ENCODE results near the gene FASTKD2.

The FASTKD2 gene

DNA sequence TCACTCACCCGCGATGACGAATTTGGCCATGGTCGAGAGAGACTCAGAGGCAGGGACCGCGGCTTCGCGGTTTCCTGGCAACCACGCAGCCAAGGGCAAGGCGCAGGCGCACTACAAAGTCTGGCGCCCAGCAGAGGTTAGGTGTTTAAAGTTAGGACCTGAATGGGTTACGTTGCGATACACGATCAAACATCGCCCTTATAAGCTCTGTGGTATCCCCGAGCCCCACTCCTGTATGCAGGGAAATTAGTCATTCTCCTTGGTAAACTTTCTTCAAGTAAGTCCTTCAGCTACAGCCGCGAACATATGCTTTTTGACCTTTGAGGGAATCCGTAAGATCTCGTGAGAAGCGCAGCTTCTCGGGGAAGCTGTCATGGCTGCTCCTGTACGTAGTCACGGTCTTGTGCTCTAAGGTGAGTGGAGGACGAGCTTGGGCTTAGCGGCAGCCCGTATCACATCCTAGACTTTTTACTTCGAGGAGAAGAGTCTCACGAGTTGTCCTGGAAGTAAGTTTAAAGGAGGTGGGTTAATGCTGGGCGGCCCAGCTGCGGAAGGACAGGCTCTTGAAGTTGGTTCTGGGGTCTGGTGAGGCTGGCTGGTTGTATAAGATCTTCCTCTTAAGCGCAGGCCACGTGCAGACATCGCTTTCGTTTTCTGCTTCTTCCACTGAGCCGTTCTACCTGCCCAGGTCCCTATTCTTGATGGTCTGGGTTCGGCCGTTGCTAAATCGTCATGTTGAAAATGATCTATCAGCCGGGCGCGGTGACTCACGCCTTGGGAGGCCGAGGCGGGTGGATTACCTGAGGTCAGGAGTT, at the start of gene FASTKD2, which contains the start of gene MDH1B:
Gene FASTKD2, plus strand, starts transcription at position 365 of the 815 bp plus-strand sequence. CDS start 1,088 bp downstream, outside the sequence.
Gene MDH1B, minus strand, starts transcription at position 87 of the 815 bp plus-strand sequence. Its CDS starts 57 bp downstream, at position 30.
- peak; percentile 90 for DNase-seq (ENCODE audit: low read depth)

- no peak for DNase-seq (ENCODE audit: low read depth)
Observed at GRCh38 chr2:206716623-206717022, 48.8 kb upstream of the FASTKD2 start.

DNA sequence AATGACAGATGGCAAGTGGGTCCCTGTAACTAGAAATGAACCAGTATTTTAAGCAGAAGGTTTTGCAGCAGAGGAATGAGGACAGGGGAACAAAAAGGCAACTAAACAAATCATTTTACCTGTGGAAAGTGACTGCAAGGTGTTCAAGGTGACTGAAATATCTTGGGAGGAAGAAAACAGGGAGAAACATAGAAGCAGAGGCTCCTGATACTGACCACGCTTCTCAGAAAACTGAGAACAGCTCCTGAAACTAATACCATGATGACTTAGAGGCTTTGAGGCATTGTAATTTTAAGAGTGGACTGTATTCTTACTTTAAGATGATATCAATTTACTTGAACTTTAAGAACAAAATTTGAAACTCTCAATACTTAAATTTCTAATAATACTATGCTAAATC, 47.1 kb upstream of the FASTKD2 start, which contains the start of gene DYTN:
Gene DYTN, minus strand, starts transcription at position 101 of the 400 bp plus-strand sequence. CDS start 117 bp downstream, outside the sequence.
- no peak for DNase-seq (ENCODE audit: low read depth)

DNA sequence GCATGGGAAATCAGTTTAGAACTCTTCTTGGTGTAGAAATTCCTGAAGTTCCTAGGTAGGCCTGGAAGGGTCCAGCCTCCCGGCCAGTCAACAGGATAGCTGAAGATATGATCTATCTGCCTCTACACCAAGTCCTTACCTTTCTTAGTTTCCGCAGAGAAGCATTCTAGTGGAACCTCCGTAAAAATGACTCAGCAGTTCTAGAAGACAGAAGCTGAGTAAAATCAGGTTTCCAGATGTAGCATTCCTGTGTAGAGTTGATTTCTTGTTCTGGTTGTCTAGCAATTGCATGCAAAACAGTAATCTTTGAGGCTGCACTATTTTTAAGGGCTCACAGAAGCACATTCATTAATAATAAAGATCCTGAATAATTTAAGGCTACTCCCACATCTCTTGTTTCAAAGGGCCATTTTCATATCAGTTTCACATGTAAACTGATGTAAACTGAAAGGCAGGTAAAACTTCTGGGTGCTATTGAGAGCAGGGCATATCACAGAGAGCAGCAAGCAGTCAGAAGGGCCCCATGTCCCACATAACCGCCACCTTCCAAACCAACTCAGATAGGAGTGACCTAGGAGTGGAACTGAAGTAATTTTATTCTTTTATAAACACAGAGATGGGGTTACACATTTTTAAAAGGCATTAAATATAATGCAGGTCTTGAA, 44.0 kb upstream of the FASTKD2 start:
- no peak for DNase-seq (ENCODE audit: low read depth)

DNA sequence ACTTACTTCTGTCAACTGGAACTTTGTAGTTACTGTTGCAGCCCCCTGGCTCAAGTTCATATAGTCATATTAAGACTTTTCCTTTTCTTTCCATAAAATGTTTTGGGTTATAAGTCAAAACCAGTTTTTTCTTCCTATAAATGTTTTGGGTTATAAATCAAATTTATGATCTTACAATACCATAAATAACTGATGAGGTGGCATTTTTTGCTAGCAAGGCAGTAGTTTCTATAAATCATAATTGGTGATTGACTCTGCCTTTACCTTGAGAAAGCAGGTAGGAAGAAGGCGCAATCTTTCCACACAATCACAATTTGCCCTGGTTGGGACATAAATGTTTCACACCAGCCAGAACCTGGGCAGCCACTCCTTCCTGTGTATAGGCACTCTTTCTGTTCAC, 42.1 kb upstream of the FASTKD2 start:
- no peak for DNase-seq (ENCODE audit: low read depth)

- DNase-seq (ENCODE audit: low read depth): no peak
Observed at GRCh38 chr2:206727287-206727686, 38.1 kb upstream of the FASTKD2 start.

DNA sequence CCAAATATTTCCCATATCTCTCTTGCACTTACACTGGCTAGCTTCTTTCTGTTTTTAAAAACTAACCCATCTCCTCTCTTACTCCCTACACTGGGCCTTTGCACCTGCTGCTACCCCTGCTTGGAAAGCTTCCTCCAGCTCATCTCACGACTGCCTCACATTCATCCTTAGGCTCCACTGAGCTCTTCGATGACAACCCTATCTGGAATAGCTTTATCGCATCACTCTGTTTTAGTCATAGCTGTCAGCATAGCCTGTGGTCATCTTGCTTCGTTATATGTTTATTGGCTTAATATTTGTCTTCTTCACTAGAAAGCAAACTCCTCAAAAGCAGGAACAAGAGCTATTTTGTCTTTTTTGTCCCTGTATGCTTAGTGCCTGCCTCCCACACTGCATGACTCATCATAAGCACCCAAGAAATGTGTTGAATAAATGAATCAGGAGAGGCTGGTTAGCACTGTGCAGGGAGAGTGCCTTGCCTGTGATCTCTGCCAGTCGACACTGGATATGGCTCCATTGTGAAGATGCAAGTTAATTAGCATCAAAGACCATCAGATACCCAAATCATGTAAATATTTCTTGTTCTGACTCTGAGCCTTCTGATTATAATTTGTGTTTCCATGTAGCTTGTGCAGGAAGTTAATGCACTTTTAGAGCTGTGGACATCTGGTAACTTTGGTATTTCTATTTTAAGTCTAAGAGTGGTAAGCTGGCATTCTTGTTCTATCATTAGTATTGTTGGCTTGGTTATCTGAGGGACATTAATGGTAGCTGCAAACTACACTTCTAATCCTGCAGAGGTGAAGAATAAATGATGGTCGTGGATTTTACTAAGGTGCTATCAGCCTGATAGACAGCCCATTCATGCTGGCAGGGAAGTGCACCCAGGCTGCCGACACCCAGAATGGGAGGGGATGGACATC, 36.9 kb upstream of the FASTKD2 start:
- no peak for DNase-seq (ENCODE audit: low read depth)

- no peak for DNase-seq (ENCODE audit: low read depth)
Observed at GRCh38 chr2:206733341-206733740, 32.1 kb upstream of the FASTKD2 start.

GRCh38 chr2:206736935-206737334, 28.5 kb upstream of the FASTKD2 start:
- no peak for DNase-seq (ENCODE audit: low read depth)

DNA sequence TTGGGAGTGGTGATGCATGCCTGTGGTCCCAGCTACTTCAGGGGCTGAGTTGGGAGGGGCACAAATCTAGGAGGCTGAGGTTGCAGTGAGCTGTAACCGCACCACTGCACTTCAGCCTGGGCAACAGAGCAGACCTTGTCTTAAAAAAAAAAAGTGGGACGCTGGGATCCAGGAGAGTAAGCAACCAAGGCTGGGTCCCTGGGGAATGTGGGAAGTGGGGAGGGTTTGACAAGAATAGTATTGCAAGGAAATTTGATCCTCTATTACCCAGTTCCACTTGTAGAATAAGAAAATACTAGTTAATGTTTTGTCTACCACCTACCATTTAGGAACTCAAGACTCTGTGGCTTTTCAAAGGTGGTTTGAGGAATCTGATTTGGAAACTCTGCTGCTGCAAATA, 26.1 kb upstream of the FASTKD2 start:
- no peak for DNase-seq (ENCODE audit: low read depth)

GRCh38 chr2:206740800-206741199, 24.6 kb upstream of the FASTKD2 start:
- DNase-seq (ENCODE audit: low read depth): no peak

DNA sequence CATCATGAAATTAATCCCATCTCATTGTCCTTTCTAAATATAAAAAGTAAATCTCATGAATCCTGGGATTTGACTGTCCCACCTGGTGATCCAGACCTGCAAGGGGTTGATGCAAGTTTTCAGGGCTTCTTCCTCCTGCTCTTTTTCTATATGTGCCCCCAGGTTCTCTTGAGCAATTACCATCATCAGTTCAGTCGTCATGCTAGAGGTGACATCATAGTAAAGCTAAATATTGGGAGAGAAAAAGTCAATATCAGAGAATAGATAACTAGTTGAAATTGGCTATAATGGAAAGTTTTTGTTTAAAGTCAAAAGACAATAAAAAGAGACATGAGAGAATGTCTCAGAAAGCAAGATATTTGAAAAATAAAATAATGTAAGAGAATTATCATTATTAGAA, 8.6 kb upstream of the FASTKD2 start:
- no peak for DNase-seq (ENCODE audit: low read depth)

DNA sequence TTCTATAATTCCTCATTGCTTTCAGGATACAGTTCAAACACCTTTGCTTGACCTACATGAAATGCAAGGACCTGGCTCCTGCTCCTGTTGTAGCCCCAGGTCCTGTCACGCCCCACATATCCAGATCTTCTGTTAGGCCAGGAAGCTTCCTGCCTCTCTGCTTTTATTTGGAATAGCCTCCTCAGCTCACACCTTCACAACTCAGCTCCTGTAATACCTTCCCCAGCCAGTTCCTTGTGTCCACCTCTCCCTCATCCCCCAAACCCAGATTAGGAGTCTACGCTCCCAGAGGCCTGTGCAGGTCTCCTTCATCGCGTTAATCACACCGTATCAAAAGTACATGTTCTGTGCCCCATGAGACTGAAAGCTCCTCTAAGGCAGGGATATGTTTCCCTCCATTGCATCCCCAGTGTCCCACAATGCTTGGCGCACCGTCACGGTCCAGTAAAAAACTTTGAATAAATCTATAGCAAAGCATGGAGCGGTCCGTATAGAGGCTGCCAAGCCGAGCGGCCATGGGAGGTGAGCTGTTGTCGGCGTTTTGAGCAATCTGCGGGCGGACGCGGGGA, 649 bp upstream of the FASTKD2 start:
- no peak for DNase-seq (ENCODE audit: low read depth)

GRCh38 chr2:206766057-206766930, 888 bp downstream of the FASTKD2 start:
- no peak for DNase-seq (ENCODE audit: low read depth)

GRCh38 chr2:206774871-206775270, 9.5 kb downstream of the FASTKD2 start:
- no peak for DNase-seq (ENCODE audit: low read depth)

DNA sequence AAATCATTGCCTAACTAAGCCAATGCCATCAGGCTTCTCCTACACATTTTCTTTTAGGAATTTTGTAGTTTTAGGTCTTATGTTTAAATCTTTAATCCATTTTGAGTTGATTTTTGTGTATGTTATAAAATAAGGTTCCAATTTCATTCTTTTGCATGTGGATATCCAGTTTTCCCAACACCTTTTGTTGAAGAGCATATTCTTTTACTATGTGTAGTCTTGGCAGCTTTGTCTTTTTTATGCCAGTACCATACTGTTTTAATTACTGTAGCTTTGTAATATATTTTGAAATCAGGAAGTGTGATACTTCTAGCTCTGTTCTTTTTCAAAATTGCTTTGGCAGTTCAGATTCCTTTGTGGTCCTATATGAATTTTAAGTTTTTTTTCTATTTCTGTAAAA, 11.0 kb downstream of the FASTKD2 start:
- DNase-seq (ENCODE audit: low read depth): no peak

DNA sequence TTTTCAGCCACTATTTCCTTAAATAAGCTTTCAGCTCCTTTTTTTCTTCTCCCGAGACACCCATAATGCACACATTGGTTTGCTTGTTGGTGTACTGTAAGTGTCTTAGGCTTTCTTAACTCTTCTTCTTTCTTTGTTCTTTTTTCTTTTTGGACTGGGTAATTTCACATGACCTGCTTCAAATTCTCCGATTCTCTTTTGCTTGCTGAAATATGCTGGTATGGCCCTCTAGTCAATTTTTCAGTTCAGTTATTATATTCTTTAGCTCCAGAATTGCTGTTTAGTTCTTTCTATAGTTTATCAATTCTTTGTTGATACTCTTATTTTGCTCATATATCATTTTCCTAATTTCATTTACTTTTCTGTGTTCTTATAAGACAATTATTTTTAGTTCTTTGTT, 15.3 kb downstream of the FASTKD2 start:
- DNase-seq (ENCODE audit: low read depth): no peak

GRCh38 chr2:206783718-206784117, 18.3 kb downstream of the FASTKD2 start:
- DNase-seq (ENCODE audit: low read depth): no peak

DNA sequence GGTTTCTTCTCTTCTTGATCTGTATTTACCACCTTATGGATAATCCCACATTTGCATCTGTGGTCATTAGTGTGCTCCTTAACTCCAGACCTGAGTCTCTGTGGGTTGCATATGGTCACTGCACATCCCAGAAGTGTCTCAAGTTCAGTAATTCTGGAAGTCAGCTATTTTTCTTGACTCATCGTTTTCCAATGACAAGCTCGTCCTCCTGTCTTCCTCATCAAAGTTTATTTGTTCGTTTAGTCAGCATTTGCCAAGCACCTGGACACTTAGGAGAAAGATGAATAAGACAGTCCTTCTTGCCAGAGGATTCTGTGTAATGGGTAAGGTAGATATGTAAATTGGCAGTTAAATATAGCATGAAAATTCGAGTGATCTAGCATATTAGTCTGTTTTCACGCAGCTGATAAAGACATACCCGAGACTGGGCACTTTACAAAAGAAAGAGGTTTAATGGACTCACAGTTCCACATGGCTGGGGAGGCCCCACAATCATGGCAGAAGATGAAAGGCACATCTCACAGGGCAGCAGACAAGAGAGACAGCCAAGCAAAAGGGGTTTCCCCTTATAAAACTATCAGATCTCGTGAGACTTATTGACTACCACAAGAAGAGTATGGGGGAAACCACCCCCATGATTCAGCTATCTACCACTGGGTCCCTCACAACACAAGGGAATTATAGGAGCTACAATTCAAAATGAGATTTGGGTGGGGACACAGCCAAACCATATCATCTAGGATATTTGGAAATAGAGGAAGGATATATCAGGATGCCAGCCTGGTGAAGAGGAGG, 19.4 kb downstream of the FASTKD2 start:
- DNase-seq (ENCODE audit: low read depth): no peak

Data from fibroblast of the conjunctiva (primary cell).